Kidney (tissue), 14 donors: ENCODE measurements around the gene CDR2L. TPM values are rescaled to one million over a fixed set of nuclear protein-coding genes. Genes with fewer than 3 reads are reported as not detected.

Source experiments
- DNase-seq, 5 donors: peaks; one replicate each; pipeline ENCODE4 v3.0.0-alpha.2; 2013 to 2020
- FAIRE-seq: peaks from 2 replicates; lab custom pipeline; 2012; peaks lifted over from hg19 to GRCh38; lab: Jason Lieb, UNC
- H3K27ac ChIP-seq, 2 donors: one replicate each; pipeline ENCODE4 v1.7.0; 2013; ENCODE audit warnings: low read depth in 2 of 2, low read length in 2 of 2, inconsistent platforms in 1 of 2
- H3K27me3 ChIP-seq: one replicate; pipeline ENCODE4 v1.7.1; 2013; ENCODE audit warnings: low read length, inconsistent platforms; ENCODE audit not compliant: control insufficient read depth, insufficient read depth
- H3K36me3 ChIP-seq, 3 donors: one replicate each; pipeline versions ENCODE4 v1.7.0 to v1.7.1; 2013; ENCODE audit warnings: low read length in 3 of 3, control low read depth in 1 of 3, inconsistent platforms in 1 of 3; ENCODE audit not compliant: insufficient read depth in 3 of 3, control insufficient read depth in 2 of 3
- H3K4me1 ChIP-seq, 3 donors: one replicate each; pipeline versions ENCODE4 v1.7.0 to v1.7.1; 2013; ENCODE audit warnings: low read length in 3 of 3, inconsistent platforms in 1 of 3, low read depth in 1 of 3; ENCODE audit not compliant: control insufficient read depth in 2 of 3, insufficient read depth in 2 of 3
- H3K4me3 ChIP-seq, 3 donors: one replicate each; pipeline versions ENCODE4 v1.7.0 to v1.8.1; 2013; ENCODE audit warnings: low read length in 3 of 3, control low read depth in 1 of 3, inconsistent platforms in 1 of 3
- H3K9ac ChIP-seq, 3 donors: one replicate each; pipeline versions ENCODE4 v1.7.0 to v1.7.1; 2013; ENCODE audit warnings: low read length in 3 of 3, control low read depth in 1 of 3, inconsistent platforms in 1 of 3
- H3K9me3 ChIP-seq, 3 donors: one replicate each; pipeline versions ENCODE4 v1.7.0 to v1.7.1; 2013; ENCODE audit warnings: low read length in 3 of 3, control low read depth in 1 of 3, inconsistent platforms in 1 of 3; ENCODE audit not compliant: control insufficient read depth in 2 of 3, insufficient read depth in 1 of 3
- CTCF ChIP-seq: IDR thresholded peaks from 3 replicates; pipeline ENCODE4 v1.5.1; 2012; ENCODE audit warnings: mild to moderate bottlenecking, moderate library complexity, borderline replicate concordance; ENCODE audit not compliant: insufficient read depth; ENCODE audit errors: extremely low read depth
- intact Hi-C: fragments of 100-400 bp; cut with DNase I; formaldehyde crosslinking; loops from one replicate; pipeline ENCODE4 v1.11.1; 2022
- polyA plus RNA-seq: library from polyadenylated mRNA; stranded (reverse); fragments of 350-450 nt; fragmentation: Illumina TruSeq; extraction: RNeasy Lipid Tissue Mini Kit (QIAGEN cat#74804); gene quantifications from one replicate; pipeline ENCODE4 v1.2.3, GENCODE V29; 2014; ENCODE audit warnings: low read depth, low replicate concordance; ENCODE audit not compliant: insufficient read depth
- total RNA-seq: library from RNA; stranded (reverse); fragmentation: NEBNext Ultra II Directional; extraction: Animal tissue kit (Norgen Biotek cat#: 25700); gene quantifications from one replicate; pipeline ENCODE4 v1.2.1, GENCODE V29; 2021
- donor health status: control.
- donor health status: control.
- donor health status: control.
- donor health status: control.
- donor health status: control.
- donor health status: DM: yes; HTN: yes; CAD: no.
- donor health status: Normal renal cell carcinoma (clear cell type).

The CDR2L gene
- total and polyA plus RNA-seq, 2 donors from 2014 or later: 12.5 to 29.3 TPM

GRCh38 chr17:74971069-74971841 is 16.2 kb upstream of the CDR2L start:
- no peaks in the 10 kb centered on the region for H3K27me3 ChIP-seq
- H3K36me3 ChIP-seq: no peaks in the 10 kb centered on the region
- H3K4me3 ChIP-seq: peak overlapping the region in 2 of 3 donors; percentile 42 to 46
- intact Hi-C loops: no loop called here
- no peak for DNase-seq
- peaks cover 0 to 4% (median 3%) of the 10 kb centered on the region in 3 donors for H3K4me1 ChIP-seq
- H3K9me3 ChIP-seq: no peaks in the 10 kb centered on the region
- H3K9ac ChIP-seq: peak overlapping the region in 2 of 3 donors; percentile 55 to 71
- TF ChIP-seq CTCF: no peak
- FAIRE-seq: no peak
- peak overlapping the region; percentile 9 to 72 for H3K27ac ChIP-seq

GRCh38 chr17:74971842-74972106 is 15.7 kb upstream of the CDR2L start:
- Histone ChIP-seq H3K27me3 (no peaks in the 10 kb centered on the region), H3K36me3 (no peaks in the 10 kb centered on the region), H3K9ac (peak overlapping the region in 2 of 3 donors; percentile 55 to 71), H3K4me1 (peaks cover 0 to 4% (median 3%) of the 10 kb centered on the region in 3 donors), H3K27ac (peak overlapping the region; percentile 9 to 72), H3K9me3 (no peaks in the 10 kb centered on the region), H3K4me3 (peak overlapping the region in 2 of 3 donors; percentile 42 to 46)
- intact Hi-C loops: no loop called here
- no peak for TF ChIP-seq CTCF
- FAIRE-seq (no peak), DNase-seq (no peak)

- no peak for TF ChIP-seq CTCF
- Histone ChIP-seq H3K36me3 (no peaks in the 10 kb centered on the region), H3K27me3 (no peaks in the 10 kb centered on the region), H3K4me1 (peaks cover 0 to 4% (median 3%) of the 10 kb centered on the region in 3 donors), H3K4me3 (peak within 1 kb of the TSS in 2 of 3 donors; percentile 42 to 63), H3K27ac (peak within 1 kb of the TSS; percentile 9 to 72), H3K9ac (peak within 1 kb of the TSS in 2 of 3 donors; percentile 55 to 71), H3K9me3 (no peaks in the 10 kb centered on the region)
- FAIRE-seq (no peak), DNase-seq (peak; percentile 68 to 92 (median 82))
- intact Hi-C loops: no loop called here
Measured at GRCh38 chr17:74972107-74972972, 15.1 kb upstream of the CDR2L start, which contains the start of gene HID1. Gene HID1 (minus strand): TSS chr17:74972759. CDS start chr17:74972656, 103 bp downstream.
